Measurements from ENCODE around the gene SFXN3. TPM values are rescaled to one million over a fixed set of nuclear protein-coding genes. Genes with fewer than 3 reads are reported as not detected.

SFXN3 gene
- total RNA-seq, 6 donors from 2014 or later, result 59.6 to 360 (median 100) TPM

GRCh38 chr10:100996678-100997359 is 34.2 kb upstream of the SFXN3 start:
- ATAC-seq (ENCODE audit: low FRiP score in 2 of 2), result peak in 1 of 2 donors; percentile 3
- DNase-seq, result peak; percentile 72 to 90
- Histone ChIP-seq H3K4me1 (peaks cover 27 to 44% (median 36%) of the 10 kb centered on the region in 4 donors), H3K27ac (peak overlapping the region; percentile 95 to 100 (median 98)), H3K9me3 (no peaks in the 10 kb centered on the region), H3K36me3 (peaks cover 0 to 18% (median 3%) of the 10 kb centered on the region in 4 donors), H3K27me3 (no peaks in the 10 kb centered on the region), H3K4me3 (peak overlapping the region; percentile 62 to 82 (median 68))
- TF ChIP-seq POLR2A (IDR thresholded peaks at IDR 0.05) (peak in 1 of 4 donors; percentile 51), EP300 (IDR thresholded peaks at IDR 0.05) (no peak), POLR2AphosphoS5 (IDR thresholded peaks at IDR 0.05) (peak in 1 of 2 donors; percentile 14), CTCF (IDR thresholded peaks at IDR 0.05) (peak in 2 of 6 experiments; percentile 7 to 11)
- WGBS, 2 donors, result 0 to 5% methylated on average over 9 to 38 of the region's 46 CpGs

GRCh38 chr10:100997360-100998182 is 33.5 kb upstream of the SFXN3 start:
- ATAC-seq (ENCODE audit: low FRiP score in 2 of 2) (peak; percentile 72 to 88), DNase-seq (peak; percentile 81 to 96)
- TF ChIP-seq EP300 (IDR thresholded peaks at IDR 0.05) (no peak), POLR2AphosphoS5 (IDR thresholded peaks at IDR 0.05) (no peak), POLR2A (IDR thresholded peaks at IDR 0.05) (peak in 2 of 4 donors; percentile 23 to 45), CTCF (IDR thresholded peaks at IDR 0.05) (peak; percentile 91 to 95 (median 92))
- Histone ChIP-seq H3K4me3 (peak overlapping the region; percentile 62 to 82 (median 68)), H3K9me3 (no peaks in the 10 kb centered on the region), H3K4me1 (peaks cover 35 to 51% (median 44%) of the 10 kb centered on the region in 4 donors), H3K27ac (peak overlapping the region; percentile 95 to 100 (median 98)), H3K27me3 (no peaks in the 10 kb centered on the region), H3K36me3 (peaks cover 0 to 19% (median 3%) of the 10 kb centered on the region in 4 donors)
- WGBS, 2 donors, result 0% methylated on average over 15 to 19 of the region's 66 CpGs

- peak overlapping the region; percentile 62 to 82 (median 68) for H3K4me3 ChIP-seq
- DNase-seq (peak; percentile 85 to 87), ATAC-seq (ENCODE audit: low FRiP score in 2 of 2) (peak; percentile 50 to 77)
- H3K36me3 ChIP-seq, result peaks cover 0 to 19% (median 6%) of the 10 kb centered on the region in 4 donors
- 5 to 6% methylated on average over 25 of the region's 25 CpGs for WGBS, 2 donors
- no peaks in the 10 kb centered on the region for H3K9me3 ChIP-seq
- H3K4me1 ChIP-seq, result peaks cover 38 to 54% (median 47%) of the 10 kb centered on the region in 4 donors
- H3K27ac ChIP-seq, result peak overlapping the region; percentile 95 to 100 (median 98)
- no peaks in the 10 kb centered on the region for H3K27me3 ChIP-seq
- TF ChIP-seq POLR2AphosphoS5 (IDR thresholded peaks at IDR 0.05) (peak; percentile 16 to 36), EP300 (IDR thresholded peaks at IDR 0.05) (no peak), CTCF (IDR thresholded peaks at IDR 0.05) (no peak)
Observed at GRCh38 chr10:100998183-100998990, 32.6 kb upstream of the SFXN3 start.

GRCh38 chr10:100998991-100999741 is 31.9 kb upstream of the SFXN3 start:
- Histone ChIP-seq H3K4me1 (peaks cover 44 to 62% (median 51%) of the 10 kb centered on the region in 4 donors), H3K9me3 (no peaks in the 10 kb centered on the region), H3K4me3 (peak overlapping the region; percentile 62 to 82 (median 77)), H3K27ac (peak overlapping the region; percentile 95 to 100 (median 98)), H3K36me3 (peaks cover 3 to 19% (median 12%) of the 10 kb centered on the region in 4 donors), H3K27me3 (no peaks in the 10 kb centered on the region)
- 0% methylated on average over 26 to 29 of the region's 83 CpGs for WGBS, 2 donors
- TF ChIP-seq POLR2A (IDR thresholded peaks at IDR 0.05), result peak in 3 of 4 donors; percentile 78 to 91 (median 85)
- peak; percentile 80 to 93 for TF ChIP-seq POLR2AphosphoS5 (IDR thresholded peaks at IDR 0.05)
- TF ChIP-seq EP300 (IDR thresholded peaks at IDR 0.05), result peak in 1 of 4 donors; percentile 22
- TF ChIP-seq CTCF (IDR thresholded peaks at IDR 0.05), result peak; percentile 97 to 99 (median 99)
- peak; percentile 82 to 90 for ATAC-seq (ENCODE audit: low FRiP score in 2 of 2)
- DNase-seq, result peak; percentile 85 to 97

Data from upper lobe of left lung (tissue), 6 donors.